Large intestine (tissue), 3 donors: ENCODE measurements around the gene DUSP15. TPM values are rescaled to one million over a fixed set of nuclear protein-coding genes. Genes with fewer than 3 reads are reported as not detected.
A peak's percentile ranks its signal among the peaks of the same experiment; 100 is the strongest.

Experiments
- DNase-seq, 2 donors: peaks; one replicate each; pipeline versions ENCODE4 v3.0.0 to v3.0.0-alpha.2; 2013
- H3K27ac ChIP-seq: one replicate; pipeline ENCODE4 v1.5.1; 2013; ENCODE audit warnings: low read length
- H3K27me3 ChIP-seq: 2 replicates; pipeline ENCODE4 v1.6.1; 2013; ENCODE audit warnings: low read length; ENCODE audit not compliant: control insufficient read depth, insufficient read depth
- H3K36me3 ChIP-seq: 2 replicates; pipeline ENCODE4 v1.6.1; 2013; ENCODE audit warnings: low read length; ENCODE audit not compliant: control insufficient read depth, insufficient read depth
- H3K4me1 ChIP-seq: one replicate; pipeline ENCODE4 v1.6.1; 2013; ENCODE audit warnings: low read length; ENCODE audit not compliant: control insufficient read depth, insufficient read depth
- H3K4me3 ChIP-seq: one replicate; pipeline ENCODE4 v1.5.1; 2013; ENCODE audit warnings: low read length
- H3K9me3 ChIP-seq: one replicate; pipeline ENCODE4 v1.6.1; 2013; ENCODE audit warnings: mild to moderate bottlenecking, low read depth, low read length, moderate library complexity; ENCODE audit not compliant: control insufficient read depth
- WGBS: methylation state at CpG from one replicate; pipeline ENCODE4 v1.1.5; 2013; ENCODE audit warnings: low lambda C conversion rate; ENCODE audit not compliant: insufficient coverage; 5-methylcytosine and 5-hydroxymethylcytosine counted together
- polyA plus RNA-seq: library from polyadenylated mRNA; unstranded; fragments of 120-200 nt; gene quantifications from one replicate; pipeline ENCODE4 v1.2.1, GENCODE V29; 2013

The DUSP15 gene
- polyA plus RNA-seq, 1 donor: 11.2 TPM

- Histone ChIP-seq H3K27me3 (no peaks in the 10 kb centered on the region), H3K4me3 (no peak overlapping the region), H3K27ac (no peak overlapping the region), H3K4me1 (no peaks in the 10 kb centered on the region), H3K36me3 (no peaks in the 10 kb centered on the region), H3K9me3 (no peaks in the 10 kb centered on the region)
- DNase-seq: no peak
- WGBS: 80% methylated on average over 3 of the region's 14 CpGs
Observed at GRCh38 chr20:31823360-31824124, 46.8 kb downstream of the DUSP15 start.

- no peaks in the 10 kb centered on the region for H3K36me3 ChIP-seq
- WGBS: no CpG with 5 or more reads among the region's 29 CpGs
- H3K4me1 ChIP-seq: no peaks in the 10 kb centered on the region
- DNase-seq: peak; percentile 35 to 50
- H3K4me3 ChIP-seq: no peak overlapping the region
- no peaks in the 10 kb centered on the region for H3K9me3 ChIP-seq
- H3K27ac ChIP-seq: no peak overlapping the region
- H3K27me3 ChIP-seq: no peaks in the 10 kb centered on the region
Observed at GRCh38 chr20:31822421-31823330, 47.7 kb downstream of the DUSP15 start.

- DNase-seq: no peak
- no peaks in the 10 kb centered on the region for H3K36me3 ChIP-seq
- no peaks in the 10 kb centered on the region for H3K27me3 ChIP-seq
- no peak overlapping the region for H3K4me3 ChIP-seq
- WGBS: no CpG with 5 or more reads among the region's 5 CpGs
- no peak overlapping the region for H3K27ac ChIP-seq
- no peaks in the 10 kb centered on the region for H3K4me1 ChIP-seq
- H3K9me3 ChIP-seq: no peaks in the 10 kb centered on the region
Observed at GRCh38 chr20:31821427-31821826, 48.9 kb downstream of the DUSP15 start.

- Histone ChIP-seq H3K27ac (no peak overlapping the region), H3K27me3 (no peaks in the 10 kb centered on the region), H3K4me3 (no peak overlapping the region), H3K4me1 (no peaks in the 10 kb centered on the region), H3K36me3 (no peaks in the 10 kb centered on the region), H3K9me3 (no peaks in the 10 kb centered on the region)
- no CpG with 5 or more reads among the region's 6 CpGs for WGBS
- DNase-seq: no peak
Observed at GRCh38 chr20:31820228-31820627, 50.1 kb downstream of the DUSP15 start.

GRCh38 chr20:31819083-31819784 is 51.1 kb downstream of the DUSP15 start, which contains the start of gene MYLK2:
TSS of gene MYLK2 (plus strand) at chr20:31819356. CDS start at chr20:31819581, 225 bp downstream.
- Histone ChIP-seq H3K36me3 (no peaks in the 10 kb centered on the region), H3K27ac (no peak within 1 kb of the TSS), H3K4me3 (no peak within 1 kb of the TSS), H3K4me1 (no peaks in the 10 kb centered on the region), H3K9me3 (no peaks in the 10 kb centered on the region), H3K27me3 (no peaks in the 10 kb centered on the region)
- no peak for DNase-seq
- 80% methylated on average over 1 of the region's 16 CpGs for WGBS

GRCh38 chr20:31818376-31818908 is 51.9 kb downstream of the DUSP15 start:
- H3K27me3 ChIP-seq: no peaks in the 10 kb centered on the region
- H3K36me3 ChIP-seq: no peaks in the 10 kb centered on the region
- no peak for DNase-seq
- no peaks in the 10 kb centered on the region for H3K9me3 ChIP-seq
- H3K4me1 ChIP-seq: no peaks in the 10 kb centered on the region
- H3K27ac ChIP-seq: no peak overlapping the region
- no CpG with 5 or more reads among the region's 8 CpGs for WGBS
- H3K4me3 ChIP-seq: no peak overlapping the region

GRCh38 chr20:31817461-31817860 is 52.9 kb downstream of the DUSP15 start:
- WGBS: 87% methylated on average over 3 of the region's 5 CpGs
- H3K27me3 ChIP-seq: no peaks in the 10 kb centered on the region
- H3K4me3 ChIP-seq: no peak overlapping the region

GRCh38 chr20:31816221-31816620 is 54.1 kb downstream of the DUSP15 start:
- no peaks in the 10 kb centered on the region for H3K9me3 ChIP-seq
- no peaks in the 10 kb centered on the region for H3K4me1 ChIP-seq
- no peaks in the 10 kb centered on the region for H3K27me3 ChIP-seq
- H3K36me3 ChIP-seq: no peaks in the 10 kb centered on the region
- WGBS: no CpG with 5 or more reads among the region's 5 CpGs
- H3K27ac ChIP-seq: no peak overlapping the region
- H3K4me3 ChIP-seq: no peak overlapping the region
- DNase-seq: no peak

More at GRCh38 chr20:31817461-31817860, 52.9 kb downstream of the DUSP15 start:
- H3K36me3 ChIP-seq: no peaks in the 10 kb centered on the region
- no peaks in the 10 kb centered on the region for H3K9me3 ChIP-seq
- no peak overlapping the region for H3K27ac ChIP-seq
- no peaks in the 10 kb centered on the region for H3K4me1 ChIP-seq
- DNase-seq: no peak

GRCh38 chr20:31815408-31816188 is 54.7 kb downstream of the DUSP15 start:
- H3K4me3 ChIP-seq: no peak overlapping the region
- H3K9me3 ChIP-seq: no peaks in the 10 kb centered on the region
- no peaks in the 10 kb centered on the region for H3K4me1 ChIP-seq
- no CpG with 5 or more reads among the region's 9 CpGs for WGBS
- no peaks in the 10 kb centered on the region for H3K27me3 ChIP-seq
- no peak overlapping the region for H3K27ac ChIP-seq
- no peak for DNase-seq
- no peaks in the 10 kb centered on the region for H3K36me3 ChIP-seq
